HCT116 (cell line): ENCODE results near the gene RASGEF1B. TPM values are rescaled to one million over a fixed set of nuclear protein-coding genes. Genes with fewer than 3 reads are reported as not detected.

ENCODE experiments used
- ATAC-seq: fragments of 200-7000 bp; cut with Tn5 transposase; 2 replicates; pipeline ENCODE4 v1.9.1; 2020; ENCODE audit warnings: mild to moderate bottlenecking, moderate library complexity
- BruUV-seq: library from RNA; stranded (reverse); fragments of 400-500 nt; replicated peaks from 2 replicates; lab custom pipeline; 2021; lab: Mats Ljungman, UMichigan
- CTCF ChIA-PET: fragments of 300-600 bp; sonication (Branson Sonifier 250); formaldehyde crosslinking; loops from one replicate; lab custom pipeline; 2021; ENCODE audit warnings: antibody characterized with exemption; lab: Charles Lee
- POLR2A ChIA-PET: fragments of 300-600, 350-600 bp; sonication (Branson Sonifier 250); formaldehyde crosslinking; loops from one replicate; lab custom pipeline; 2021; ENCODE audit warnings: antibody characterized with exemption; lab: Charles Lee
- RAD21 ChIA-PET, 2 experiments: fragments of 300-600 bp; sonication (Branson Sonifier 250); formaldehyde crosslinking; loops; one replicate each; lab custom pipeline; 2023; ENCODE audit warnings: low total read pairs in 2 of 2; ENCODE audit not compliant: uncharacterized antibody in 2 of 2, unreplicated experiment in 2 of 2, low non-redundant PET in 1 of 2; lab: Charles Lee
- DNase-seq: peaks from one replicate; pipeline ENCODE4 v3.0.0-alpha.2; 2010; ENCODE audit warnings: low read depth, low spot score
- H2AFZ ChIP-seq: fragments of 200-600 bp; shearing (Covaris generic), sonication (generic); 2 replicates; pipeline ENCODE4 v1.6.1; 2017; ENCODE audit warnings: low read depth, mixed run types, mixed read lengths, antibody characterized with exemption, low read length; ENCODE audit not compliant: poor library complexity, severe bottlenecking
- H3K27ac ChIP-seq: 2 replicates; pipeline ENCODE4 v1.5.1; 2012; ENCODE audit warnings: low read depth, low read length
- H3K27me3 ChIP-seq: fragments of 200-600 bp; sonication (generic); 2 replicates; pipeline ENCODE4 v1.6.1; 2016; ENCODE audit warnings: mixed run types, low read length, mixed read lengths; ENCODE audit not compliant: insufficient read depth
- H3K36me3 ChIP-seq, 2 experiments: fragments of 200-500 bp in 1 of 2; fragments of 200-600 bp in 1 of 2; sonication (Bioruptor generic) in 1 of 2; sonication (generic) in 1 of 2; 2 replicates each; pipeline versions ENCODE4 v1.5.1 to v1.6.1; 2014 to 2016; ENCODE audit warnings: low read length in 2 of 2, inconsistent platforms in 1 of 2, mixed read lengths in 1 of 2, mixed run types in 1 of 2; ENCODE audit not compliant: insufficient read depth in 2 of 2, control insufficient read depth in 1 of 2
- H3K4me1 ChIP-seq, 2 experiments: fragments of 200-600 bp in 1 of 2; sonication (generic) in 1 of 2; 2 replicates each; pipeline versions ENCODE4 v1.5.1 to v1.6.1; 2012 to 2017; ENCODE audit warnings: low read length in 2 of 2, inconsistent platforms in 1 of 2, mild to moderate bottlenecking in 1 of 2, mixed read lengths in 1 of 2, mixed run types in 1 of 2, moderate library complexity in 1 of 2; ENCODE audit not compliant: insufficient read depth in 2 of 2, control insufficient read depth in 1 of 2
- H3K4me2 ChIP-seq: fragments of 200-600 bp; sonication (generic); 2 replicates; pipeline ENCODE4 v1.6.1; 2017; ENCODE audit warnings: mixed run types, low read length, mixed read lengths
- H3K4me3 ChIP-seq, 2 experiments: fragments of 200-600 bp in 1 of 2; sonication (generic) in 1 of 2; replicated peaks in 1 of 2; 2 replicates each; pipeline ENCODE4 v1.5.1; 2011 to 2016; ENCODE audit warnings: low read length in 2 of 2, control low read depth in 1 of 2, low read depth in 1 of 2, mild to moderate bottlenecking in 1 of 2, mixed read lengths in 1 of 2, mixed run types in 1 of 2
- H3K79me2 ChIP-seq: fragments of 200-600 bp; sonication (generic); 2 replicates; pipeline ENCODE4 v1.6.1; 2017; ENCODE audit warnings: mild to moderate bottlenecking, mixed run types, low read length, moderate library complexity, mixed read lengths; ENCODE audit not compliant: insufficient read depth
- H3K9ac ChIP-seq: fragments of 200-600 bp; sonication (generic); 2 replicates; pipeline ENCODE4 v1.6.1; 2016; ENCODE audit warnings: low read length, mixed read lengths
- H3K9me2 ChIP-seq: fragments of 200-600 bp; sonication (generic), shearing (Covaris generic); 2 replicates; pipeline ENCODE4 v1.6.1; 2017; ENCODE audit warnings: mixed run types, mild to moderate bottlenecking, moderate library complexity; ENCODE audit not compliant: insufficient read depth
- H3K9me3 ChIP-seq, 2 experiments: fragments of 200-500 bp in 1 of 2; fragments of 200-600 bp in 1 of 2; sonication (Bioruptor generic) in 1 of 2; sonication (generic) in 1 of 2; 2 replicates each; pipeline ENCODE4 v1.6.1; 2014 to 2017; ENCODE audit warnings: low read length in 2 of 2, mixed read lengths in 2 of 2, inconsistent platforms in 1 of 2, low read depth in 1 of 2, mild to moderate bottlenecking in 1 of 2, mixed run types in 1 of 2, moderate library complexity in 1 of 2; ENCODE audit not compliant: control insufficient read depth in 1 of 2, insufficient read depth in 1 of 2
- H4K20me1 ChIP-seq: fragments of 200-600 bp; sonication (generic), shearing (Covaris generic); 2 replicates; pipeline ENCODE4 v1.6.1; 2017; ENCODE audit warnings: mixed run types, mild to moderate bottlenecking, moderate library complexity; ENCODE audit not compliant: insufficient read depth
- ELF1 ChIP-seq: IDR thresholded peaks from 2 replicates; pipeline ENCODE4 v1.6.1; 2012; ENCODE audit warnings: low read depth, borderline replicate concordance
- POLR2AphosphoS5 ChIP-seq: IDR thresholded peaks from 2 replicates; pipeline ENCODE4 v1.6.1; 2011; ENCODE audit warnings: mild to moderate bottlenecking, low read depth, low read length, moderate library complexity
- SP1 ChIP-seq: IDR thresholded peaks from 2 replicates; pipeline ENCODE4 v1.6.1; 2012; ENCODE audit warnings: low read depth
- SRF ChIP-seq: IDR thresholded peaks from 2 replicates; pipeline ENCODE4 v1.6.1; 2012; ENCODE audit warnings: low read depth
- ZFX ChIP-seq: fragments of 450-650 bp; IDR thresholded peaks from 2 replicates; pipeline ENCODE4 v1.6.1; 2017
- ZNF274 ChIP-seq: fragments of 200-500 bp; sonication (Bioruptor generic); IDR thresholded peaks from 2 replicates; pipeline ENCODE4 v1.6.1; 2014; ENCODE audit warnings: mild to moderate bottlenecking, low read depth, low read length, inconsistent platforms
- intact Hi-C: fragments of 100-400 bp; cut with micrococcal nuclease; formaldehyde crosslinking; loops from 2 replicates; pipeline ENCODE4 v1.10.0; 2022
- total RNA-seq: library from RNA; stranded (reverse); gene quantifications from one replicate; pipeline ENCODE4 v1.2.1, GENCODE V29; 2021; ENCODE audit not compliant: unreplicated experiment
- TF ChIP-seq, protein P1 (sequence below): IDR thresholded peaks from 2 replicates; pipeline ENCODE4 v1.6.1; 2012
- TF ChIP-seq, protein P2 (sequence below): IDR thresholded peaks from 2 replicates; pipeline ENCODE4 v1.6.1; 2012; ENCODE audit warnings: low read depth
- TF ChIP-seq, protein P3 (sequence below): IDR thresholded peaks from 2 replicates; pipeline ENCODE4 v1.6.1; 2012
- TF ChIP-seq, protein P4 (sequence below): IDR thresholded peaks from 2 replicates; pipeline ENCODE4 v1.6.1; 2011; ENCODE audit warnings: mild to moderate bottlenecking, low read length, moderate library complexity; ENCODE audit not compliant: insufficient replicate concordance; ENCODE audit errors: extremely low read depth

Gene RASGEF1B
- total RNA-seq, 1 experiment from 2014 or later = 0.25 TPM

DNA sequence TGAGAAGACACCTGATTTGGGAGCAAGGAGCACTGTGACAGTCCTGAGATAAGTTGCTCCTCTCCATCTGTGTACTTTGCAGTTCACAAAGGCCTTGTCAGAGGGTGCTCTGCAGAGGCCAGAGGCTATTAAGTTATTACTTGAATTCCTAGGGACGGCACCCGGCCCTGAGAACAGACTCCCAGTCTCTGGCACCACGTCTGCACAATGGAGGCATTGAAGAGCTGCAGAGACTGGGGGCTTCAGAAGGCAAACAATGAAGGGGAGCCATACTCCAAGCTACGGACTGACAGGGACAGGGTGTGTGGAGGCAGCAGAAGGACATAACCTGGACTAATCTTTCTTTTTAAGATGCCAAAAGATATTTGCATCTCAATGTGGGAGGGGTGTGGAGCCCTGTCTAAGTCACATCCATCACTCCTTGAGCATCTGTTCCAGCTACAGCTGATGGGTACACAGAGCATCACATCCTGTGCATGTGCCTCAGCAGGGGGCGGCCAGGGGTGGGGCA lies 11.5 kb downstream of the RASGEF1B start:
- BruUV-seq = no TSS peak
- no peak for TF ChIP-seq ELF1
- TF ChIP-seq SP1 = no peak
- TF ChIP-seq ZFX = no peak
- TF ChIP-seq ZNF274 = no peak
- TF ChIP-seq, protein P1, sequence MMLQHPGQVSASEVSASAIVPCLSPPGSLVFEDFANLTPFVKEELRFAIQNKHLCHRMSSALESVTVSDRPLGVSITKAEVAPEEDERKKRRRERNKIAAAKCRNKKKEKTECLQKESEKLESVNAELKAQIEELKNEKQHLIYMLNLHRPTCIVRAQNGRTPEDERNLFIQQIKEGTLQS = no peak
- TF ChIP-seq POLR2AphosphoS5 = no peak
- TF ChIP-seq SRF = no peak
- TF ChIP-seq, protein P2, sequence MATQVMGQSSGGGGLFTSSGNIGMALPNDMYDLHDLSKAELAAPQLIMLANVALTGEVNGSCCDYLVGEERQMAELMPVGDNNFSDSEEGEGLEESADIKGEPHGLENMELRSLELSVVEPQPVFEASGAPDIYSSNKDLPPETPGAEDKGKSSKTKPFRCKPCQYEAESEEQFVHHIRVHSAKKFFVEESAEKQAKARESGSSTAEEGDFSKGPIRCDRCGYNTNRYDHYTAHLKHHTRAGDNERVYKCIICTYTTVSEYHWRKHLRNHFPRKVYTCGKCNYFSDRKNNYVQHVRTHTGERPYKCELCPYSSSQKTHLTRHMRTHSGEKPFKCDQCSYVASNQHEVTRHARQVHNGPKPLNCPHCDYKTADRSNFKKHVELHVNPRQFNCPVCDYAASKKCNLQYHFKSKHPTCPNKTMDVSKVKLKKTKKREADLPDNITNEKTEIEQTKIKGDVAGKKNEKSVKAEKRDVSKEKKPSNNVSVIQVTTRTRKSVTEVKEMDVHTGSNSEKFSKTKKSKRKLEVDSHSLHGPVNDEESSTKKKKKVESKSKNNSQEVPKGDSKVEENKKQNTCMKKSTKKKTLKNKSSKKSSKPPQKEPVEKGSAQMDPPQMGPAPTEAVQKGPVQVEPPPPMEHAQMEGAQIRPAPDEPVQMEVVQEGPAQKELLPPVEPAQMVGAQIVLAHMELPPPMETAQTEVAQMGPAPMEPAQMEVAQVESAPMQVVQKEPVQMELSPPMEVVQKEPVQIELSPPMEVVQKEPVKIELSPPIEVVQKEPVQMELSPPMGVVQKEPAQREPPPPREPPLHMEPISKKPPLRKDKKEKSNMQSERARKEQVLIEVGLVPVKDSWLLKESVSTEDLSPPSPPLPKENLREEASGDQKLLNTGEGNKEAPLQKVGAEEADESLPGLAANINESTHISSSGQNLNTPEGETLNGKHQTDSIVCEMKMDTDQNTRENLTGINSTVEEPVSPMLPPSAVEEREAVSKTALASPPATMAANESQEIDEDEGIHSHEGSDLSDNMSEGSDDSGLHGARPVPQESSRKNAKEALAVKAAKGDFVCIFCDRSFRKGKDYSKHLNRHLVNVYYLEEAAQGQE = no peak
- TF ChIP-seq, protein P3, sequence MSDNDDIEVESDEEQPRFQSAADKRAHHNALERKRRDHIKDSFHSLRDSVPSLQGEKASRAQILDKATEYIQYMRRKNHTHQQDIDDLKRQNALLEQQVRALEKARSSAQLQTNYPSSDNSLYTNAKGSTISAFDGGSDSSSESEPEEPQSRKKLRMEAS = no peak
- TF ChIP-seq, protein P4, sequence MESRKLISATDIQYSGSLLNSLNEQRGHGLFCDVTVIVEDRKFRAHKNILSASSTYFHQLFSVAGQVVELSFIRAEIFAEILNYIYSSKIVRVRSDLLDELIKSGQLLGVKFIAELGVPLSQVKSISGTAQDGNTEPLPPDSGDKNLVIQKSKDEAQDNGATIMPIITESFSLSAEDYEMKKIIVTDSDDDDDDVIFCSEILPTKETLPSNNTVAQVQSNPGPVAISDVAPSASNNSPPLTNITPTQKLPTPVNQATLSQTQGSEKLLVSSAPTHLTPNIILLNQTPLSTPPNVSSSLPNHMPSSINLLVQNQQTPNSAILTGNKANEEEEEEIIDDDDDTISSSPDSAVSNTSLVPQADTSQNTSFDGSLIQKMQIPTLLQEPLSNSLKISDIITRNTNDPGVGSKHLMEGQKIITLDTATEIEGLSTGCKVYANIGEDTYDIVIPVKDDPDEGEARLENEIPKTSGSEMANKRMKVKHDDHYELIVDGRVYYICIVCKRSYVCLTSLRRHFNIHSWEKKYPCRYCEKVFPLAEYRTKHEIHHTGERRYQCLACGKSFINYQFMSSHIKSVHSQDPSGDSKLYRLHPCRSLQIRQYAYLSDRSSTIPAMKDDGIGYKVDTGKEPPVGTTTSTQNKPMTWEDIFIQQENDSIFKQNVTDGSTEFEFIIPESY = no peak
- POLR2A ChIA-PET = no interaction called here
- H4K20me1 ChIP-seq = no peaks in the 10 kb centered on the region
- H3K4me3 ChIP-seq = no peak overlapping the region
- no peak overlapping the region for H3K27ac ChIP-seq
- H3K4me2 ChIP-seq = no peak overlapping the region
- CTCF ChIA-PET = no interaction called here
- H3K9ac ChIP-seq = no peak overlapping the region
- DNase-seq = no peak
- no peaks in the 10 kb centered on the region for H3K9me2 ChIP-seq
- peaks cover 52% of the 10 kb centered on the region; the same call in 1 of the 2 replicates for H3K27me3 ChIP-seq
- no peaks in the 10 kb centered on the region for H3K79me2 ChIP-seq
- no peaks in the 10 kb centered on the region for H3K9me3 ChIP-seq
- intact Hi-C loops = loop anchor here (10.0 kb wide), 1 partner anchor 895 kb away; no protein-coding TSS in a partner anchor
- no peaks in the 10 kb centered on the region for H3K4me1 ChIP-seq
- no peak overlapping the region for H2AFZ ChIP-seq
- RAD21 ChIA-PET = no interaction called here
- ATAC-seq = no peak
- no peaks in the 10 kb centered on the region for H3K36me3 ChIP-seq
